Keratinocyte (primary cell): ENCODE data around the gene SLCO3A1. TPM values are rescaled to one million over a fixed set of nuclear protein-coding genes. Genes with fewer than 3 reads are reported as not detected.

ENCODE experiments used
- DNase-seq: peaks from one replicate; pipeline ENCODE4 v3.0.0-alpha.2; 2011; ENCODE audit warnings: low read depth, missing footprints, low spot score
- FAIRE-seq: peaks from 2 replicates; lab custom pipeline; 2011; peaks lifted over from hg19 to GRCh38; lab: Jason Lieb, UNC
- H2AFZ ChIP-seq: 2 replicates; pipeline ENCODE4 v1.6.0; 2012; ENCODE audit warnings: low read length, control low read depth, inconsistent platforms; ENCODE audit not compliant: control insufficient read depth
- H3K27ac ChIP-seq: 2 replicates; pipeline ENCODE4 v1.5.1; 2011; ENCODE audit warnings: low read length; ENCODE audit not compliant: control insufficient read depth, insufficient read depth
- H3K27me3 ChIP-seq: 3 replicates; pipeline ENCODE4 v1.6.0; 2011; ENCODE audit warnings: low read length; ENCODE audit not compliant: control insufficient read depth, insufficient read depth; ENCODE audit errors: extremely low read depth
- H3K36me3 ChIP-seq, 2 experiments: 2 replicates in 1 of 2; 3 replicates in 1 of 2; pipeline ENCODE4 v1.5.1; 2011; ENCODE audit warnings: low read length in 2 of 2, mild to moderate bottlenecking in 1 of 2; ENCODE audit not compliant: control insufficient read depth in 2 of 2, insufficient read depth in 2 of 2; ENCODE audit errors: extremely low read depth in 1 of 2
- H3K4me1 ChIP-seq: 3 replicates; pipeline ENCODE4 v1.5.1; 2011; ENCODE audit warnings: low read length; ENCODE audit not compliant: control insufficient read depth, insufficient read depth; ENCODE audit errors: extremely low read depth
- H3K4me2 ChIP-seq: 3 replicates; pipeline ENCODE4 v1.6.0; 2011; ENCODE audit warnings: low read depth, low read length; ENCODE audit not compliant: control insufficient read depth, insufficient read depth; ENCODE audit errors: extremely low read depth
- H3K4me3 ChIP-seq, 3 experiments: fragments of 200-600 bp in 1 of 3; sonication (generic) in 1 of 3; 2 replicates in 2 of 3; 3 replicates in 1 of 3; pipeline ENCODE4 v1.5.1; 2011 to 2016; ENCODE audit warnings: low read length in 3 of 3, mild to moderate bottlenecking in 3 of 3, control low read depth in 2 of 3, inconsistent platforms in 1 of 3, low read depth in 1 of 3, mixed read lengths in 1 of 3, mixed run types in 1 of 3, moderate library complexity in 1 of 3; ENCODE audit not compliant: control insufficient read depth in 2 of 3, insufficient read depth in 2 of 3; ENCODE audit errors: extremely low read depth in 1 of 3
- H3K79me2 ChIP-seq: 2 replicates; pipeline ENCODE4 v1.6.0; 2012; ENCODE audit warnings: low read length; ENCODE audit not compliant: control insufficient read depth, insufficient read depth
- H3K9ac ChIP-seq: 3 replicates; pipeline ENCODE4 v1.6.0; 2011; ENCODE audit warnings: low read length; ENCODE audit not compliant: control insufficient read depth, insufficient read depth; ENCODE audit errors: extremely low read depth
- H3K9me1 ChIP-seq: 3 replicates; pipeline ENCODE4 v1.6.0; 2011; ENCODE audit warnings: low read length; ENCODE audit not compliant: control insufficient read depth, insufficient read depth; ENCODE audit errors: extremely low read depth
- H3K9me3 ChIP-seq: 2 replicates; pipeline ENCODE4 v1.5.1; 2012; ENCODE audit warnings: low read depth, low read length; ENCODE audit not compliant: control insufficient read depth
- H4K20me1 ChIP-seq: 3 replicates; pipeline ENCODE4 v1.6.0; 2011; ENCODE audit warnings: low read length; ENCODE audit not compliant: control insufficient read depth, insufficient read depth; ENCODE audit errors: extremely low read depth
- EZH2 ChIP-seq: IDR thresholded peaks from one replicate; pipeline ENCODE4 v1.6.1; 2012; ENCODE audit warnings: inconsistent platforms, mild to moderate bottlenecking, low read length, moderate library complexity
- dilution Hi-C: fragments of 300-500 bp; cut with MboI; formaldehyde crosslinking; loops from one replicate; pipeline ENCODE4 v1.7.0; 2020; ENCODE audit warnings: low sequenced_read_pairs; ENCODE audit not compliant: extremely low pct_ligation_motif_present
- polyA plus RNA-seq, 5 experiments: library from polyadenylated mRNA; depleted of rRNA in 3 of 5; stranded (reverse) in 3 of 5; stranded (forward) in 1 of 5; unstranded in 1 of 5; fragments of >200 nt; gene quantifications; 1 replicate in 1 of 5; 2 replicates in 3 of 5; 3 replicates in 1 of 5; pipeline versions ENCODE4 v1.2.1 to v1.2.3, GENCODE V29; 2011 to 2012; ENCODE audit warnings: missing spikeins in 2 of 5, low read depth in 1 of 5, low replicate concordance in 1 of 5
- TF ChIP-seq, protein P1 (sequence below), 3 experiments: IDR thresholded peaks in 1 of 3; conservative IDR thresholded peaks in 1 of 3; optimal IDR thresholded peaks in 1 of 3; 2 replicates in 2 of 3; 3 replicates in 1 of 3; pipeline versions ENCODE3 to v1.5.1; 2011; ENCODE audit warnings: low read length in 3 of 3, mild to moderate bottlenecking in 3 of 3, moderate library complexity in 2 of 3, control low read depth in 1 of 3, inconsistent platforms in 1 of 3; ENCODE audit not compliant: insufficient read depth in 2 of 3; ENCODE audit errors: extremely low read depth in 1 of 3

Gene SLCO3A1
- polyA plus RNA-seq, 1 donor (not counting 4 experiments of a cell fraction or from before 2014, with no cell fraction given): 21.3 TPM

DNA sequence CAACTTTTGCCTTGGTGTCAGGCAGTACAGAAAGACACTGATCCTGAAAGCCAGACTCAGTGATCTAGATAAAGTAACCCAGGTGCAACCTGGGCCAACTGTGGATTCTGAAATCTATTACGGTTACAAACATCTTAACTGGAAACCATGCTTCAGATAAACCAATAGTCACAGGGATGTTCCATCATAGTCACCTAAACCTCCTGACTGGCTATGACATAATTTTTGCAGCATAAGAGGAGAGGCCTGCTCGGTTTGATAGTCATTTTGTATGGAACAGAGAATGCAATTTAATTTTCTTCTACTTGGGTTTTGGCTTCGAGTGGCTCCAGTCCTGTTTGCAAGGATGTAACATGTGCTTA is 3.7 kb downstream of the SLCO3A1 start:
- no peak overlapping the region for H2AFZ ChIP-seq
- peaks cover 0 to 1% of the 10 kb centered on the region in 2 experiments for H3K36me3 ChIP-seq
- no peaks in the 10 kb centered on the region for H3K9me1 ChIP-seq
- no peak overlapping the region for H3K27ac ChIP-seq
- no peak for FAIRE-seq
- dilution Hi-C loops: no loop called here
- H4K20me1 ChIP-seq: no peaks in the 10 kb centered on the region
- no peaks in the 10 kb centered on the region for H3K27me3 ChIP-seq
- no peak overlapping the region for H3K9ac ChIP-seq
- H3K9me3 ChIP-seq: no peaks in the 10 kb centered on the region
- H3K4me1 ChIP-seq: peaks cover 39% of the 10 kb centered on the region
- H3K79me2 ChIP-seq: peaks cover 54% of the 10 kb centered on the region
- TF ChIP-seq EZH2: no peak
- TF ChIP-seq, protein P1, sequence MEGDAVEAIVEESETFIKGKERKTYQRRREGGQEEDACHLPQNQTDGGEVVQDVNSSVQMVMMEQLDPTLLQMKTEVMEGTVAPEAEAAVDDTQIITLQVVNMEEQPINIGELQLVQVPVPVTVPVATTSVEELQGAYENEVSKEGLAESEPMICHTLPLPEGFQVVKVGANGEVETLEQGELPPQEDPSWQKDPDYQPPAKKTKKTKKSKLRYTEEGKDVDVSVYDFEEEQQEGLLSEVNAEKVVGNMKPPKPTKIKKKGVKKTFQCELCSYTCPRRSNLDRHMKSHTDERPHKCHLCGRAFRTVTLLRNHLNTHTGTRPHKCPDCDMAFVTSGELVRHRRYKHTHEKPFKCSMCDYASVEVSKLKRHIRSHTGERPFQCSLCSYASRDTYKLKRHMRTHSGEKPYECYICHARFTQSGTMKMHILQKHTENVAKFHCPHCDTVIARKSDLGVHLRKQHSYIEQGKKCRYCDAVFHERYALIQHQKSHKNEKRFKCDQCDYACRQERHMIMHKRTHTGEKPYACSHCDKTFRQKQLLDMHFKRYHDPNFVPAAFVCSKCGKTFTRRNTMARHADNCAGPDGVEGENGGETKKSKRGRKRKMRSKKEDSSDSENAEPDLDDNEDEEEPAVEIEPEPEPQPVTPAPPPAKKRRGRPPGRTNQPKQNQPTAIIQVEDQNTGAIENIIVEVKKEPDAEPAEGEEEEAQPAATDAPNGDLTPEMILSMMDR (optimal IDR thresholded peaks at IDR 0.05 in 1 of 3, IDR thresholded peaks at IDR 0.05 in 1 of 3, conservative IDR thresholded peaks at IDR 0.05 in 1 of 3; ENCODE audit: extremely low read depth in 1 of 3, insufficient read depth in 2 of 3, low read length in 3 of 3): no peak
- no peak overlapping the region for H3K4me3 ChIP-seq
- H3K4me2 ChIP-seq: no peak overlapping the region
- no peak for DNase-seq

DNA sequence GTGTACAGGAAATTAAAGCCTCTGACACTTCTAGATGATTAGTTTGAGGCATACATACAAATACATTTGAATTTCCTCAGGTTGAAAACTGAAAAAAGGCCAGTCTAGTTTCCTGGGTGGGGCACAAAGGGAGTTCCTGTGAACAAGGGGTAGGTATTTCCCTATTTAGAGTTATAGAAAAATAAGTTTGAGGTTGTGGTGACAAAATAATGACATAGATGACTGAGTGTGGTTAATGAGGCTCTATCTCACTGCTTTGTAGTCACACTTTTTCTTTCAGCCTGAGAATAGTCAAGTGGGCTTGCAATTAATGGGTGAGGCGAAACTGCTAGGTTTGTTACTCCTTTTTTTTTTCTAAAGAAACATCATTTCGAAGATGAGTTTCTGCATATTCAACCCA is 4.3 kb downstream of the SLCO3A1 start:
- Histone ChIP-seq H3K4me2 (no peak overlapping the region), H2AFZ (no peak overlapping the region), H3K4me1 (peaks cover 35% of the 10 kb centered on the region), H3K4me3 (no peak overlapping the region), H3K79me2 (peaks cover 55% of the 10 kb centered on the region), H4K20me1 (no peaks in the 10 kb centered on the region), H3K36me3 (peaks cover 0 to 1% of the 10 kb centered on the region in 2 experiments), H3K9me1 (no peaks in the 10 kb centered on the region), H3K9ac (no peak overlapping the region), H3K9me3 (no peaks in the 10 kb centered on the region), H3K27ac (no peak overlapping the region), H3K27me3 (no peaks in the 10 kb centered on the region)
- no peak for DNase-seq
- FAIRE-seq: peak; percentile 13
- TF ChIP-seq, protein P1 (optimal IDR thresholded peaks at IDR 0.05 in 1 of 3, IDR thresholded peaks at IDR 0.05 in 1 of 3, conservative IDR thresholded peaks at IDR 0.05 in 1 of 3; ENCODE audit: extremely low read depth in 1 of 3, insufficient read depth in 2 of 3, low read length in 3 of 3): no peak
- no peak for TF ChIP-seq EZH2
- dilution Hi-C loops: no loop called here
